Measurements from ENCODE around the gene LPAR2.

Gene LPAR2

GRCh38 chr19:19643158-19644053 is 15.4 kb upstream of the LPAR2 start, which contains the start of gene GMIP:
Gene GMIP, minus strand, starts transcription at chr19:19643657. Its CDS starts 128 bp downstream, at chr19:19643529.
- peak within 1 kb of the TSS; percentile 96 for H3K18ac ChIP-seq (ENCODE audit: low read length)
- peak within 1 kb of the TSS; percentile 97 for H3K4me2 ChIP-seq (ENCODE audit: insufficient read depth, low read length, poor library complexity, severe bottlenecking)
- H2BK120ac ChIP-seq (ENCODE audit: low read depth, low read length), result peak within 1 kb of the TSS; percentile 18
- peaks cover 0 to 5% of the 10 kb centered on the region in 2 donors for H3K4me1 ChIP-seq (ENCODE audit: control insufficient read depth in 2 of 2, insufficient read depth in 1 of 2, low read depth in 1 of 2, low read length in 2 of 2)
- H3K14ac ChIP-seq (ENCODE audit: low read length), result peak within 1 kb of the TSS; percentile 89
- peak; percentile 75 for DNase-seq (ENCODE audit: low spot score)
- no CpG with 5 or more reads among the region's 50 CpGs for WGBS, 2 donors (ENCODE audit: extremely low coverage in 2 of 2, insufficient read length in 2 of 2, insufficient replicate concordance in 1 of 2)
- H2AK5ac ChIP-seq (ENCODE audit: low read depth, low read length), result peak within 1 kb of the TSS; percentile 49
- peaks cover 0 to 2% of the 10 kb centered on the region in 2 donors for H3K9me3 ChIP-seq (replicated peaks in 1 of 2; ENCODE audit: control insufficient read depth in 2 of 2, insufficient read depth in 1 of 2, low read depth in 1 of 2, low read length in 2 of 2)
- no peak within 1 kb of the TSS for H2BK12ac ChIP-seq (ENCODE audit: low read length)
- peak within 1 kb of the TSS; percentile 70 for H3K9ac ChIP-seq (ENCODE audit: low read depth, low read length, poor library complexity)
- peak within 1 kb of the TSS; percentile 46 for H3K27ac ChIP-seq (replicated peaks; ENCODE audit: low read length)
- H3K4ac ChIP-seq (ENCODE audit: low read length), result no peak within 1 kb of the TSS
- peak within 1 kb of the TSS; percentile 93 for H2BK5ac ChIP-seq (ENCODE audit: low read length)
- peak within 1 kb of the TSS; percentile 47 for H2BK15ac ChIP-seq (ENCODE audit: low read length)
- H3K36me3 ChIP-seq (replicated peaks in 1 of 2; ENCODE audit: control insufficient read depth in 2 of 2, insufficient read depth in 2 of 2, low read length in 2 of 2), result peaks cover 25 to 46% of the 10 kb centered on the region in 2 donors
- peak within 1 kb of the TSS; percentile 91 for H3K23ac ChIP-seq (ENCODE audit: low read depth, low read length, poor library complexity)
- peak within 1 kb of the TSS; percentile 97 for H2AFZ ChIP-seq (ENCODE audit: low read length)
- no peaks in the 10 kb centered on the region for H3K79me1 ChIP-seq (ENCODE audit: low read depth, low read length)
- H3K27me3 ChIP-seq (ENCODE audit: control insufficient read depth in 3 of 3, insufficient read depth in 3 of 3, low read depth in 1 of 3, low read length in 3 of 3), result no peaks in the 10 kb centered on the region
- H4K8ac ChIP-seq (ENCODE audit: low read depth, low read length), result no peak within 1 kb of the TSS
- no peak within 1 kb of the TSS for H4K91ac ChIP-seq (ENCODE audit: low read depth, low read length, poor library complexity)
- peak within 1 kb of the TSS; percentile 81 to 88 for H3K4me3 ChIP-seq (ENCODE audit: low read length in 2 of 2)

GRCh38 chr19:19642506-19643157 is 14.6 kb upstream of the LPAR2 start:
- peak overlapping the region; percentile 97 for H3K4me2 ChIP-seq (ENCODE audit: insufficient read depth, low read length, poor library complexity, severe bottlenecking)
- peak overlapping the region; percentile 96 for H3K18ac ChIP-seq (ENCODE audit: low read length)
- H3K27me3 ChIP-seq (ENCODE audit: control insufficient read depth in 3 of 3, insufficient read depth in 3 of 3, low read depth in 1 of 3, low read length in 3 of 3), result no peaks in the 10 kb centered on the region
- peaks cover 0 to 2% of the 10 kb centered on the region in 2 donors for H3K9me3 ChIP-seq (replicated peaks in 1 of 2; ENCODE audit: control insufficient read depth in 2 of 2, insufficient read depth in 1 of 2, low read depth in 1 of 2, low read length in 2 of 2)
- H2BK12ac ChIP-seq (ENCODE audit: low read length), result no peak overlapping the region
- DNase-seq (ENCODE audit: low spot score), result no peak
- H3K23ac ChIP-seq (ENCODE audit: low read depth, low read length, poor library complexity), result peak overlapping the region; percentile 91
- peaks cover 24 to 42% of the 10 kb centered on the region in 2 donors for H3K36me3 ChIP-seq (replicated peaks in 1 of 2; ENCODE audit: control insufficient read depth in 2 of 2, insufficient read depth in 2 of 2, low read length in 2 of 2)
- H3K79me1 ChIP-seq (ENCODE audit: low read depth, low read length), result no peaks in the 10 kb centered on the region
- H3K27ac ChIP-seq (replicated peaks; ENCODE audit: low read length), result no peak overlapping the region
- H4K8ac ChIP-seq (ENCODE audit: low read depth, low read length), result no peak overlapping the region
- H2BK15ac ChIP-seq (ENCODE audit: low read length), result peak overlapping the region; percentile 47
- peak overlapping the region; percentile 97 for H2AFZ ChIP-seq (ENCODE audit: low read length)
- H2AK5ac ChIP-seq (ENCODE audit: low read depth, low read length), result peak overlapping the region; percentile 49
- peaks cover 0 to 5% of the 10 kb centered on the region in 2 donors for H3K4me1 ChIP-seq (ENCODE audit: control insufficient read depth in 2 of 2, insufficient read depth in 1 of 2, low read depth in 1 of 2, low read length in 2 of 2)
- no peak overlapping the region for H4K91ac ChIP-seq (ENCODE audit: low read depth, low read length, poor library complexity)
- H3K9ac ChIP-seq (ENCODE audit: low read depth, low read length, poor library complexity), result peak overlapping the region; percentile 70
- H3K4ac ChIP-seq (ENCODE audit: low read length), result no peak overlapping the region
- WGBS, 2 donors (ENCODE audit: extremely low coverage in 2 of 2, insufficient read length in 2 of 2, insufficient replicate concordance in 1 of 2), result no CpG with 5 or more reads among the region's 16 CpGs
- H3K4me3 ChIP-seq (ENCODE audit: low read length in 2 of 2), result peak overlapping the region; percentile 81 to 88
- H2BK5ac ChIP-seq (ENCODE audit: low read length), result peak overlapping the region; percentile 93
- peak overlapping the region; percentile 89 for H3K14ac ChIP-seq (ENCODE audit: low read length)
- peak overlapping the region; percentile 18 for H2BK120ac ChIP-seq (ENCODE audit: low read depth, low read length)

GRCh38 chr19:19637523-19638251 is 9.7 kb upstream of the LPAR2 start:
- WGBS, 2 donors (ENCODE audit: extremely low coverage in 2 of 2, insufficient read length in 2 of 2, insufficient replicate concordance in 1 of 2), result no CpG with 5 or more reads among the region's 53 CpGs
- peak overlapping the region; percentile 95 for H3K4ac ChIP-seq (ENCODE audit: low read length)
- no peak for DNase-seq (ENCODE audit: low spot score)

More at GRCh38 chr19:19637523-19638251, 9.7 kb upstream of the LPAR2 start:
- peaks cover 12 to 46% of the 10 kb centered on the region in 2 donors for H3K36me3 ChIP-seq (replicated peaks in 1 of 2; ENCODE audit: control insufficient read depth in 2 of 2, insufficient read depth in 2 of 2, low read length in 2 of 2)
- no peak overlapping the region for H2BK120ac ChIP-seq (ENCODE audit: low read depth, low read length)
- peaks cover 0 to 3% of the 10 kb centered on the region in 2 donors for H3K4me1 ChIP-seq (ENCODE audit: control insufficient read depth in 2 of 2, insufficient read depth in 1 of 2, low read depth in 1 of 2, low read length in 2 of 2)
- peak overlapping the region; percentile 24 for H3K9ac ChIP-seq (ENCODE audit: low read depth, low read length, poor library complexity)
- H3K79me1 ChIP-seq (ENCODE audit: low read depth, low read length), result no peaks in the 10 kb centered on the region
- H2BK15ac ChIP-seq (ENCODE audit: low read length), result no peak overlapping the region
- H3K9me3 ChIP-seq (replicated peaks in 1 of 2; ENCODE audit: control insufficient read depth in 2 of 2, insufficient read depth in 1 of 2, low read depth in 1 of 2, low read length in 2 of 2), result peaks cover 0 to under 1% of the 10 kb centered on the region in 2 donors
- no peak overlapping the region for H2BK5ac ChIP-seq (ENCODE audit: low read length)
- no peaks in the 10 kb centered on the region for H3K27me3 ChIP-seq (ENCODE audit: control insufficient read depth in 3 of 3, insufficient read depth in 3 of 3, low read depth in 1 of 3, low read length in 3 of 3)
- H3K14ac ChIP-seq (ENCODE audit: low read length), result no peak overlapping the region
- H3K27ac ChIP-seq (replicated peaks; ENCODE audit: low read length), result no peak overlapping the region
- H2AK5ac ChIP-seq (ENCODE audit: low read depth, low read length), result no peak overlapping the region
- no peak overlapping the region for H2AFZ ChIP-seq (ENCODE audit: low read length)
- no peak overlapping the region for H2BK12ac ChIP-seq (ENCODE audit: low read length)
- H4K8ac ChIP-seq (ENCODE audit: low read depth, low read length), result no peak overlapping the region
- H3K4me2 ChIP-seq (ENCODE audit: insufficient read depth, low read length, poor library complexity, severe bottlenecking), result peak overlapping the region; percentile 25
- H3K23ac ChIP-seq (ENCODE audit: low read depth, low read length, poor library complexity), result peak overlapping the region; percentile 93
- no peak overlapping the region for H3K18ac ChIP-seq (ENCODE audit: low read length)
- no peak overlapping the region for H3K4me3 ChIP-seq (ENCODE audit: low read length in 2 of 2)
- no peak overlapping the region for H4K91ac ChIP-seq (ENCODE audit: low read depth, low read length, poor library complexity)
